Esophagus squamous epithelium (tissue), 5 donors: Measurements from ENCODE around the gene TMEM139. TPM values are rescaled to one million over a fixed set of nuclear protein-coding genes. Genes with fewer than 3 reads are reported as not detected.

Experiments
- DNase-seq: peaks from one replicate; lab custom pipeline; 2025; lab: John Stamatoyannopoulos, UW
- H3K27ac ChIP-seq, 4 donors: fragments of 200-600 bp; sonication (generic); one replicate each; pipeline ENCODE4 v1.5.1; 2016 to 2019; ENCODE audit warnings: mild to moderate bottlenecking in 1 of 4
- H3K27me3 ChIP-seq, 4 donors: fragments of 200-600 bp; sonication (generic); 1 replicate in 3 of 4; 2 replicates in 1 of 4; pipeline versions ENCODE4 v1.5.1 to v1.6.0; 2017 to 2021; ENCODE audit warnings: antibody characterized with exemption in 1 of 4
- H3K36me3 ChIP-seq, 3 donors: fragments of 200-600 bp; sonication (generic); one replicate each; pipeline ENCODE4 v1.5.1; 2016 to 2019
- H3K4me1 ChIP-seq, 3 donors: fragments of 200-600 bp; sonication (generic); one replicate each; pipeline ENCODE4 v1.5.1; 2017 to 2019
- H3K4me3 ChIP-seq, 4 donors: fragments of 200-600 bp; sonication (generic); 1 replicate in 3 of 4; 2 replicates in 1 of 4; pipeline ENCODE4 v1.5.1; 2016 to 2019; ENCODE audit warnings: mild to moderate bottlenecking in 2 of 4, moderate library complexity in 1 of 4
- H3K9me3 ChIP-seq, 3 donors: fragments of 200-600 bp; sonication (generic); one replicate each; pipeline ENCODE4 v1.5.1; 2016 to 2019
- POLR2A ChIP-seq, 4 donors: fragments of 450-650 bp; IDR thresholded peaks; one replicate each; pipeline ENCODE4 v1.6.1; 2017; ENCODE audit warnings: antibody characterized with exemption in 4 of 4, mild to moderate bottlenecking in 4 of 4, moderate library complexity in 3 of 4
- WGBS, 2 donors: methylation state at CpG; one replicate each; pipeline ENCODE4 v1.1.5; 2018; 5-methylcytosine and 5-hydroxymethylcytosine counted together
- intact Hi-C: fragments of 100-400 bp; cut with DNase I; formaldehyde crosslinking; loops from one replicate; pipeline ENCODE4 v1.15.0; 2022
- total RNA-seq, 4 donors: library from RNA; depleted of rRNA; stranded (reverse); fragments of >200 nt; gene quantifications; one replicate each; pipeline ENCODE4 v1.1.0, GENCODE V29; 2016
- TF ChIP-seq, protein P1 (sequence below), 6 experiments: fragments of 450-650 bp in 4 of 6; fragments of 200-600 bp in 2 of 6; sonication (generic) in 2 of 6; IDR thresholded peaks; one replicate each; pipeline ENCODE4 v1.5.1; 2016 to 2019; ENCODE audit warnings: antibody characterized with exemption in 6 of 6, mild to moderate bottlenecking in 4 of 6, moderate library complexity in 4 of 6
- donor health status: DM: yes; HTN: yes; CAD: no.

The TMEM139 gene
- total RNA-seq, 4 donors from 2014 or later: 0.15 to 3.6 TPM; not detected in 2

DNA sequence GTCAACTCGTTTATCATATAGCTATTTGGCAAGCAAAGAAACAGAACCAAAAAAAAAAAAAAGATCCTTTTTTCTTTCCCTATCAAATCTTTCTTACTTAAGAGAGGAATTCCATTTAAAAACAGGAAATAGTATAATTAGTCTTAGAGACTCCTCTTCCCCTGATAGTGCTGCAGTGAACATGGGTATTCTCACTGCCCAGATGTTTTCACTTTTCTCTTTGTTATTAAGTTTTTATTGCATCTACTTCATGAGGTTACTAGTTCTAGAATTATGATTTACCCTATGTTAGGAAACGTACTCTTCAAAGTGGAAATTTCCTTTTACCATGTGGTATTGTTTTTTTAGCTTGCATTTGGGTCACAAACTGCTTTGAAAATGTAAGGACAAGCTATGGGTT lies 11.9 kb downstream of the TMEM139 start:
- no peak overlapping the region for H3K4me3 ChIP-seq
- WGBS, 2 donors: 36 to 51% methylated on average over 2 of the region's 2 CpGs
- peaks cover 0 to 25% (median 2%) of the 10 kb centered on the region in 3 donors for H3K4me1 ChIP-seq
- no peaks in the 10 kb centered on the region for H3K9me3 ChIP-seq
- DNase-seq: no peak
- intact Hi-C loops: no loop called here
- H3K27me3 ChIP-seq: no peaks in the 10 kb centered on the region
- TF ChIP-seq, protein P1, sequence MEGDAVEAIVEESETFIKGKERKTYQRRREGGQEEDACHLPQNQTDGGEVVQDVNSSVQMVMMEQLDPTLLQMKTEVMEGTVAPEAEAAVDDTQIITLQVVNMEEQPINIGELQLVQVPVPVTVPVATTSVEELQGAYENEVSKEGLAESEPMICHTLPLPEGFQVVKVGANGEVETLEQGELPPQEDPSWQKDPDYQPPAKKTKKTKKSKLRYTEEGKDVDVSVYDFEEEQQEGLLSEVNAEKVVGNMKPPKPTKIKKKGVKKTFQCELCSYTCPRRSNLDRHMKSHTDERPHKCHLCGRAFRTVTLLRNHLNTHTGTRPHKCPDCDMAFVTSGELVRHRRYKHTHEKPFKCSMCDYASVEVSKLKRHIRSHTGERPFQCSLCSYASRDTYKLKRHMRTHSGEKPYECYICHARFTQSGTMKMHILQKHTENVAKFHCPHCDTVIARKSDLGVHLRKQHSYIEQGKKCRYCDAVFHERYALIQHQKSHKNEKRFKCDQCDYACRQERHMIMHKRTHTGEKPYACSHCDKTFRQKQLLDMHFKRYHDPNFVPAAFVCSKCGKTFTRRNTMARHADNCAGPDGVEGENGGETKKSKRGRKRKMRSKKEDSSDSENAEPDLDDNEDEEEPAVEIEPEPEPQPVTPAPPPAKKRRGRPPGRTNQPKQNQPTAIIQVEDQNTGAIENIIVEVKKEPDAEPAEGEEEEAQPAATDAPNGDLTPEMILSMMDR (IDR thresholded peaks at IDR 0.05): no peak
- no peak for TF ChIP-seq POLR2A (IDR thresholded peaks at IDR 0.05)
- peaks cover 14 to 100% (median 49%) of the 10 kb centered on the region in 3 donors for H3K36me3 ChIP-seq
- no peak overlapping the region for H3K27ac ChIP-seq

DNA sequence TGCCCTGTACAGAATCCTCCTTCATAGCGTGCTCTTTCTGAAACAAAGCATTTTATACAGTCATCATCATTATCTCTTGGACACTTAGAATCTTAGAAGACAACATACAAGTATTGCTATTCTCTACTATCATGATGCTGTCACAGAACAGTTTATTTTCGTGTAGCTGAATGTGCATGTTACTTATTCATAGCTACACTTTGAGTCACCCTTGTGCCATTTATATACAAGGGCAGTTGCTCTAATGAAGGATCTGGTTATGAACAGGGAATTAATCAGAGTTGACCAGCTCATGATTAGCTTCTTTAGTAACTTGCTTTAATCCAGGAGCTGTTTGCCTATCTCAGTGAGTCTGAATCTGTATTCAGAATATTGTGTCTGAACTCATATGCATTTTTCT lies 14.6 kb downstream of the TMEM139 start:
- no peak overlapping the region for H3K4me3 ChIP-seq
- no peak for TF ChIP-seq POLR2A (IDR thresholded peaks at IDR 0.05)
- TF ChIP-seq, protein P1 (IDR thresholded peaks at IDR 0.05): no peak
- H3K27me3 ChIP-seq: no peaks in the 10 kb centered on the region
- H3K36me3 ChIP-seq: peaks cover 9 to 98% (median 38%) of the 10 kb centered on the region in 3 donors
- 77 to 86% methylated on average over 2 of the region's 2 CpGs for WGBS, 2 donors
- intact Hi-C loops: no loop called here
- peaks cover 0 to 25% (median 2%) of the 10 kb centered on the region in 3 donors for H3K4me1 ChIP-seq
- no peaks in the 10 kb centered on the region for H3K9me3 ChIP-seq
- no peak for DNase-seq
- no peak overlapping the region for H3K27ac ChIP-seq

DNA sequence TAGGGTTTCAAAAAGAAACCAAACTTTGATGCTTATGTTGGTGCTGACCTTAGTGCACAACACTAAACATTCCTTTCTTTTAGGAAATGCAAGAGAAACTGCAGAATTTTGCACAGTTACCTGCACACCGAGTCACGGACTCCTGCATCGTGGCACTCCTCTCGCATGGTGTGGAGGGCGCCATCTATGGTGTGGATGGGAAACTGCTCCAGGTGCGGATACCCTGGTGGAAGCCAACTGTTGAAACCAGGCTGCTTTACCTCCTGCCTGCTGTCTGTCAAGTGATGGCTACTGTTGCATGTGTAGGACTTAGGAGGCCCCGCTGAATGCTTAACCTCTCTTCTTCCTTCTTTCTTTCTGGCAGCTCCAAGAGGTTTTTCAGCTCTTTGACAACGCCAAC lies 15.1 kb downstream of the TMEM139 start:
- 57 to 75% methylated on average over 8 of the region's 8 CpGs for WGBS, 2 donors
- Histone ChIP-seq H3K4me3 (no peak overlapping the region), H3K4me1 (peaks cover 0 to 25% (median 2%) of the 10 kb centered on the region in 3 donors), H3K9me3 (no peaks in the 10 kb centered on the region), H3K36me3 (peaks cover 11 to 98% (median 40%) of the 10 kb centered on the region in 3 donors), H3K27me3 (no peaks in the 10 kb centered on the region), H3K27ac (no peak overlapping the region)
- no peak for DNase-seq
- TF ChIP-seq, protein P1 (IDR thresholded peaks at IDR 0.05): peak in 5 of 6 experiments; percentile 36 to 61 (median 48)
- TF ChIP-seq POLR2A (IDR thresholded peaks at IDR 0.05): no peak
- intact Hi-C loops: loop anchor here (5.0 kb wide), 1 partner anchor 58 kb away; no protein-coding TSS in a partner anchor

DNA sequence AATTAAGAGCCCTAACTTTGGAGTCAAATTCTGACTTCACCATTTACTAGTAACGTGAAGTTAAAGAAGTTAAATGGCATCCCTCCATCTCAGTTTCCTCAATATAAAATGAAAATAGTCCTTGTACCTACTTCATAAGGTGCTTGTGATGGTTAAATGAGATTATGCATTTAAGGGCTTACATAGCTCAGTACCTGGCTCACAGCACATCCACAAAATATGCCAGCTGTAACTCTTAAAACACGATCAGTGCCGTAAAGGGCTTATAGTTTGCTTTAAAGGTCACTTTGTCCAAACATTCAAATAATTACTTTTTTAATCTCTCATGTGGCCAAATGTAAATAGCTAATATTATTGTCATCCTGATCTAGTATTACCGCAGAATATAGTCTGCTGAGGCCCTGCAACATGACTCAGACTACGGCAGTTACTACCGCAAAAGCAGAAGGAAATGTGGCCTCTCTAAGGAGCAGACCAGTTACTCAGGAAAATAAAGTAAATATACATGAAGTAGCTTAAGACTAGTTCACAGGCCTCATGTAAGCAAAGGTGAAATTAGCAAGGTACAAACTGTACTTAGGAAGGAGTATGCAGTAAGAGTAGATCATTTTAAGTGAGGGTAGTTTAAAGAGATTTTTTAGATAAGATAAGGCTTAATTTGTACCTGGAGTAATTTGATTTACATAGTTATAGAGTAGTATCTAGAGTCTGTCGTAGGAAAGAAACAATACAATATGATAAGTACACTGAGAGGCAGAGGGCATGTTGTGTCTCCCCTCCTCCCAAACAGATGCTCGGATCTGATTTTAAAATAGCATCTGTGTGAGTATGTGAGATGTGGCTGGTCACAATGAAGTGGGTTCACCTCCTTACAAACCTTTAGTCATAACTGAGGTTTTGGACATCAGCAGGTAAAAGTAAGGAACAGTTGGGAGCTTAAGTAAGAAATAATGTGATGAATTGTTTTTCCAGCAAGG lies 16.5 kb downstream of the TMEM139 start:
- H3K9me3 ChIP-seq: no peaks in the 10 kb centered on the region
- WGBS, 2 donors: 68 to 72% methylated on average over 8 of the region's 8 CpGs
- DNase-seq: no peak
- no peak overlapping the region for H3K4me3 ChIP-seq
- H3K4me1 ChIP-seq: peaks cover 0 to 17% (median 2%) of the 10 kb centered on the region in 3 donors
- no peaks in the 10 kb centered on the region for H3K27me3 ChIP-seq
- intact Hi-C loops: loop anchor here (5.0 kb wide), 1 partner anchor 59 kb away; no protein-coding TSS in a partner anchor
- TF ChIP-seq POLR2A (IDR thresholded peaks at IDR 0.05): no peak
- TF ChIP-seq, protein P1 (IDR thresholded peaks at IDR 0.05): no peak
- peaks cover 14 to 98% (median 40%) of the 10 kb centered on the region in 3 donors for H3K36me3 ChIP-seq
- H3K27ac ChIP-seq: no peak overlapping the region

DNA sequence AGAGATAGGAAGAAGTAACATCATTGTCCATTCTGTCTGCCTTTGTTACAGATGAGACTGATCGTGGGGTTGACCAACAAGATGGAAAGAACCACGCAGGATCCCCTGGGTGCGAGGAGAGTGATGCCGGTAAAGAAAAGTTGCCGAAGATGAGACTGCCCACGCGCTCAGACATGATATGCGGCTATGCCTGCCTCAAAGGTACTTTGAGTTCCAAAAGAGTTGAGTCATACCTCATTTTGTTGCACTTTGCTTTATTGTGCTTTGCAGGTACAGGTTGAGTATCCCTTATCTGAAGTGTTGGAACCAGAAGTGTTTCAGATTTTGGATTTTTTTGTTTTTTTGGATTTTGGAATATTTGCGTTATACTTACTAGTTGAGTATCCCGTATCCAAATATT lies 19.0 kb downstream of the TMEM139 start:
- no peak overlapping the region for H3K27ac ChIP-seq
- WGBS, 2 donors: 48 to 74% methylated on average over 10 of the region's 10 CpGs
- no peak overlapping the region for H3K4me3 ChIP-seq
- peaks cover 0 to 8% (median 0%) of the 10 kb centered on the region in 3 donors for H3K4me1 ChIP-seq
- no peaks in the 10 kb centered on the region for H3K27me3 ChIP-seq
- no peak for TF ChIP-seq POLR2A (IDR thresholded peaks at IDR 0.05)
- TF ChIP-seq, protein P1 (IDR thresholded peaks at IDR 0.05): no peak
- peaks cover 14 to 98% (median 36%) of the 10 kb centered on the region in 3 donors for H3K36me3 ChIP-seq
- intact Hi-C loops: loop anchor here (5.0 kb wide), 1 partner anchor 61 kb away; no protein-coding TSS in a partner anchor
- H3K9me3 ChIP-seq: no peaks in the 10 kb centered on the region
- no peak for DNase-seq
